Muscle layer of duodenum (tissue), 2 donors: Measurements from ENCODE around the gene DNAAF5.

ENCODE experiments used
- H3K27ac ChIP-seq: one replicate; pipeline ENCODE4 v1.7.0; 2013; ENCODE audit warnings: mild to moderate bottlenecking, low read length
- H3K27me3 ChIP-seq: one replicate; pipeline ENCODE4 v1.7.0; 2013; ENCODE audit warnings: low read depth, mild to moderate bottlenecking, control low read depth, low read length
- H3K36me3 ChIP-seq, 2 donors: one replicate each; pipeline ENCODE4 v1.7.0; 2013; ENCODE audit warnings: low read length in 2 of 2, control low read depth in 1 of 2, mild to moderate bottlenecking in 1 of 2; ENCODE audit not compliant: insufficient read depth in 2 of 2, control insufficient read depth in 1 of 2
- H3K4me1 ChIP-seq, 2 donors: one replicate each; pipeline ENCODE4 v1.7.0; 2013; ENCODE audit warnings: low read length in 2 of 2, mild to moderate bottlenecking in 2 of 2, control low read depth in 1 of 2, moderate library complexity in 1 of 2; ENCODE audit not compliant: insufficient read depth in 2 of 2, control insufficient read depth in 1 of 2
- H3K4me3 ChIP-seq, 2 donors: one replicate each; pipeline ENCODE4 v1.7.0; 2013; ENCODE audit warnings: low read length in 2 of 2, low read depth in 1 of 2, mild to moderate bottlenecking in 1 of 2
- H3K9me3 ChIP-seq, 2 donors: one replicate each; pipeline ENCODE4 v1.7.0; 2013; ENCODE audit warnings: low read length in 2 of 2, control low read depth in 1 of 2, mild to moderate bottlenecking in 1 of 2; ENCODE audit not compliant: control insufficient read depth in 1 of 2
- donor health status: healthy.

The DNAAF5 gene

GRCh38 chr7:732094-732541 lies 5.6 kb downstream of the DNAAF5 start:
- Histone ChIP-seq H3K27ac (no peak overlapping the region), H3K27me3 (no peaks in the 10 kb centered on the region), H3K4me3 (no peak overlapping the region), H3K4me1 (peaks cover 0 to 29% of the 10 kb centered on the region in 2 donors), H3K36me3 (peaks cover 0 to 37% of the 10 kb centered on the region in 2 donors), H3K9me3 (no peaks in the 10 kb centered on the region)

DNA sequence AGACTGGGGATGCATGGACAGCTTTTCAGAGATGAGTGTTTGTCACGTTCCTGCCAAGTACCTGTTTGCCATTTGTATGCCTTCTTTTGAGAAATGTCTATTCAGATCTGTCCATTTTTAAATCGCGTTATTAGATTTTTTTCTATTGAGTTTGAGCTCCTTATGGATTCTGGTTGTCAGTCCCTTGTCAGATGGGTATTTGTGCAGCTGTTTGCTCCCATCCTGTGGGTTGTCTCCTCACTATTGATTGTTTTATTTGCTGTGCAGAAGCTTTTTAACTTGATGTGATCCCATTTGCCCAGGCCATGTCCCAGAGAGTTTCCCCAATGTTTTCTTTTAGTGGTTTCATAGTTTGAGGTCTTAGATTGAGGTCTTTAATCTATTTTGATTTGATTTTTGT lies 6.1 kb downstream of the DNAAF5 start:
- Histone ChIP-seq H3K27me3 (no peaks in the 10 kb centered on the region), H3K4me1 (peaks cover 0 to 27% of the 10 kb centered on the region in 2 donors), H3K36me3 (peaks cover 0 to 37% of the 10 kb centered on the region in 2 donors), H3K4me3 (no peak overlapping the region), H3K27ac (no peak overlapping the region), H3K9me3 (no peaks in the 10 kb centered on the region)

DNA sequence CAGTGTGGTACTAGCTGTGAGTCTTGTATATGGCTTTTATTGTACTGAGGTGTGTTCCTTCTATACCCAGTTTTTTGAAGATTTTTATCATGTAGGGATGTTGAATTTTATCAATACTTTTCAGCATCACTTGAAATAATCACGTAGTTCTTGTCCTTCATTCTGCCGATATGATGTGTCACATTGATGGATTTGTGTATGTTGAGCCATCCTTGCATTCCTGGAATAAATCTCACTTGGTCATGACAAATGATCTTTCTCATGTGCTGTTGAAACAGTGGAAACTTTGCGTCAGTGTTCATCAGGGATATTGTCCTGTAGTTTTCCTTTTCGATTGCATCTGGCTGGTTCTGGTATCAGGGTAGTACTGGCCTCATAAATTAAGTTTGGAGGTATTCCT lies 7.7 kb downstream of the DNAAF5 start:
- H3K27ac ChIP-seq, result no peak overlapping the region
- peaks cover 0 to 16% of the 10 kb centered on the region in 2 donors for H3K4me1 ChIP-seq
- H3K9me3 ChIP-seq, result no peaks in the 10 kb centered on the region
- no peaks in the 10 kb centered on the region for H3K27me3 ChIP-seq
- no peak overlapping the region for H3K4me3 ChIP-seq
- peaks cover 0 to 43% of the 10 kb centered on the region in 2 donors for H3K36me3 ChIP-seq

DNA sequence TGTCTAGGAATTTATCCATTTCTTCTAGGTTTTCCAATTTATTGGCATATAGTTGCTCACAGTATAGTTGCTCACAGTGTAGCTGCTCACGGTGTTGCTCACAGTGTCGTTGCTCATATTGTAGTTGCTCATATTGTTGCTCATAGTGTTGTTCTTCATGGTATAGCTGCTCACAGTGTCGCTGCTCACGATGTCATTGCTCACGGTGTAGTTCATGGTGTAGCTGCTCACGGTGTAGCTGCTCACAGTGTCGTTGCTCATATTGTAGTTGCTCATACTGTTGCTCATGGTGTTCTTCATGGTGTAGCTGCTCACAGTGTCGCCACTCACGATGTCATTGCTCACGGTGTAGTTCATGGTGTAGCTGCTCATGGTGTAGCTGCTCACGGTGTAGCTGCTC lies 8.3 kb downstream of the DNAAF5 start:
- Histone ChIP-seq H3K27ac (no peak overlapping the region), H3K36me3 (peaks cover 0 to 43% of the 10 kb centered on the region in 2 donors), H3K27me3 (no peaks in the 10 kb centered on the region), H3K9me3 (no peaks in the 10 kb centered on the region), H3K4me3 (no peak overlapping the region), H3K4me1 (peaks cover 0 to 16% of the 10 kb centered on the region in 2 donors)

DNA sequence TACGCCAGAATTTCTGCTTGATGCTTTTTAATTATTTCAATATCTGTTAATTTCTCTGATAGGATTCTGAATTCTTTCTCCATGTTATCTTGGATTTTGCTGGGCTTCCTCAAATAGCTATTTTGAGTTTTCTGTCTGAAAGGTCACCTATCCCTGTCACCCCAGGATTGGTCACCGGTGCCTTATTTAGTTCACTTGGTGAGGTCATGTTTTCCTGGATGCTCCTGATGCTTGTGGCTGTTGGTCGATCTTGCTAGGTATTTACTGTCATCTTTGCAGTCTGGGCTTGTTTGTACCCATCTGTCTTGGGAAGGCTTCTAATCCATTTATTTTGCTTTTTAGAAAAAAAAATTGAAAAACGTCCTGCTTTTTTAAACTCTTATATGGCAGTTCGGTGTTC lies 11.7 kb downstream of the DNAAF5 start:
- Histone ChIP-seq H3K36me3 (peaks cover 0 to 47% of the 10 kb centered on the region in 2 donors), H3K4me1 (no peaks in the 10 kb centered on the region), H3K9me3 (no peaks in the 10 kb centered on the region), H3K27ac (no peak overlapping the region), H3K4me3 (no peak overlapping the region), H3K27me3 (no peaks in the 10 kb centered on the region)

DNA sequence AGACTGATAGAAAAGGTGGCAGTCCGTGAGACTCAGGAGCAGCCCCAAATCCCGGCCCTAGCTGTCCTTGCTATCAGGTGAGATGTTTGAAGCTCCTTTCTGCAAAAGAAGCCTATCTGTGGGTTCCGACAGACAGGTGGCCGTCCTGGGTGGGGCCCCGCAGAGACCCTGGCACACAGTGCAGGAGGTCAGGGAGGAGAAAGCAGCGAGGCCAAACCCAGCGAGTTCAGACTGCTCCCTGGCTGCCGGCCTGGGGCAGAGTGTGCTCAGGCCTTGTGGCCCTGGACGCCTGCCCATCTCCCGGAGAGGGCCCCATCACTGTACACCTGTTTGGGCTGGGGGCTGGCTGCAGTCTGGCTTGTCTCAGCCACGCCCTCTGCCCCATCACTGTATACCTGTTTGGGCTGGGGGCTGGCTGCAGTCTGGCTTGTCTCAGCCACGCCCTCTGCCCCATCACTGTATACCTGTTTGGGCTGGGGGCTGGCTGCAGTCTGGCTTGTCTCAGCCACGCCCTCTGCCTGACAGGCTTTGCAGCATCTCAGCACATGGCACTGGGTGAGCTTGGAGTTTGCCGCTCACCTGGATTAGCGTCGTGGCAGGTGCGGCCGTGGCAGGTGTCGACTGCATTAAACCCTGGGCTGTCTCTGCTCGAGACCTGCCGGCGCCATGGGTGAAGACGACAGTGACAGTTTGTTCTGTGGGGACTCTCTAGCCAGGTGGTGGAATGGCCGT lies 12.4 kb downstream of the DNAAF5 start:
- H3K27ac ChIP-seq, result no peak overlapping the region
- no peaks in the 10 kb centered on the region for H3K4me1 ChIP-seq
- peaks cover 0 to 46% of the 10 kb centered on the region in 2 donors for H3K36me3 ChIP-seq
- H3K27me3 ChIP-seq, result no peaks in the 10 kb centered on the region
- no peaks in the 10 kb centered on the region for H3K9me3 ChIP-seq
- H3K4me3 ChIP-seq, result no peak overlapping the region

- no peak overlapping the region for H3K4me3 ChIP-seq
- H3K4me1 ChIP-seq, result no peaks in the 10 kb centered on the region
- H3K27me3 ChIP-seq, result no peaks in the 10 kb centered on the region
- H3K9me3 ChIP-seq, result no peaks in the 10 kb centered on the region
- no peak overlapping the region for H3K27ac ChIP-seq
- peaks cover 0 to 43% of the 10 kb centered on the region in 2 donors for H3K36me3 ChIP-seq
Measured at GRCh38 chr7:739455-739982, 13.0 kb downstream of the DNAAF5 start.

DNA sequence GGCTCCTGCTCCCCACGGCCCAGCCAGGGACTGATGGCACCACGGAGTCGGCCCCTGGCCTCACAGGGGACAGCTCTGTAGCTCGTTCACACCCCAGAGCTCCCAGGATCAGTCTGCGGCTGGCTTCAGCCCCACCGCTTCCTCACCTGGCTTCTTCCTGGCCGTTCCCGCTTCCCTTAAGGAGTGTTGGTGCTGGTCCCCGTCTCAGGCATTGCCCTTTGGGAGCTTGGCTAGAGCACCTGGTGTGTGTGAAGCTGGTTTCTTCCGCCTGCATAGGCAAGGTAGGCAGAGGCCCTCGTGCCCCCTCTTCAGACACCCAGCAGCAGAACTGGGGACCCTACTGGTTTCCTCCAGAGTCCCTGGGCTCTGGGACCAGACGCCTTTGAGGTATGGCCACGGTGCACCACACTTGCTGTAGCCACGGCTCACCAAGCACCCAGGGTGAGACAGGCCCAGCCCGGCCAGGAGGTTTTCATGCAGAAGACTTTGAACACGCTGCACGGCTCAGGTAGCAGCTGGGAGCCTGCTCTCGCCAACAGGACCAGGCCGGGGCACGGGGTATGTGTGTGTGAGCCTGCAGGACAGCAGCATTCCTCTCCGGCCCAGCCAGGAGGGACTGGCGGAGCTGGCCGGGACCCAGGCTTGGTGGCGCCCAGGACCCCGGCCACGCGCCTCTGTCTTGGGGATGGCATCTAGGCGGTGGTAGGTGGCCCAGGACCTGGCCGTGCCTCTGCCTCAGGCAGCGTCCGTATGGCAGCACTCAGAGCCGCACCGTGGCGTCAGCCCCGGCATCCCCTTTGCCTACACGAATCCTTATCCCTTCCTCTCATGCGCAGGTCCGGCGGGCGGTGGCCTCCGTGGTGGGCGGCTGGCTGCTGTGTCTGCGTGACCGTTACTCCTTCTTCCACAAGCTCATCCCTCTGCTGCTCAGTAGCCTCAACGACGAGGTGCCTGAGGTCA lies 13.8 kb downstream of the DNAAF5 start:
- H3K4me1 ChIP-seq, result no peaks in the 10 kb centered on the region
- H3K36me3 ChIP-seq, result peaks cover 5 to 48% of the 10 kb centered on the region in 2 donors
- H3K27me3 ChIP-seq, result no peaks in the 10 kb centered on the region
- no peak overlapping the region for H3K4me3 ChIP-seq
- no peaks in the 10 kb centered on the region for H3K9me3 ChIP-seq
- H3K27ac ChIP-seq, result no peak overlapping the region

GRCh38 chr7:741191-741671 lies 14.7 kb downstream of the DNAAF5 start:
- Histone ChIP-seq H3K27ac (no peak overlapping the region), H3K36me3 (peaks cover 8 to 50% of the 10 kb centered on the region in 2 donors), H3K4me3 (no peak overlapping the region), H3K4me1 (no peaks in the 10 kb centered on the region), H3K27me3 (no peaks in the 10 kb centered on the region), H3K9me3 (no peaks in the 10 kb centered on the region)

DNA sequence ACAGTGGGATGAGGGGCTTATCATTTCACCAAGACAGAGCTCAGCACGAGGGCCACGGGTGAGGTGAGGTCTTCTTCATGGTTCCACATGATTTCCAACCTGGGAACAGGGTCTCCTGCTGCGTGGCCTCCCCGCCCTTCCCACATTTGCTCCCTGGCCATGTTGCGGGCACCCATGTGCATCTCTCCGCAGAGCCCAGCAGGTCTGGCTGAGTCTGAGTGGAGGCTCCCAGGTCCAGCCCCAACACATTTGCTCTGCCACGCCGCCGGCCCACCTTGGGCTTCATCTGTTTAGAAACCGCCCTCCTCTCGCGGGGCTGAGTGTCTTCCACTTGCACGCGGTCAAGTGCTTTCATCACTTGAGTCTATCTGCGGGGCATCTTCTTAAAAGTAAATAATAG lies 15.4 kb downstream of the DNAAF5 start:
- H3K4me3 ChIP-seq, result no peak overlapping the region
- H3K4me1 ChIP-seq, result no peaks in the 10 kb centered on the region
- peaks cover 8 to 50% of the 10 kb centered on the region in 2 donors for H3K36me3 ChIP-seq
- H3K27me3 ChIP-seq, result no peaks in the 10 kb centered on the region
- no peaks in the 10 kb centered on the region for H3K9me3 ChIP-seq
- H3K27ac ChIP-seq, result no peak overlapping the region

DNA sequence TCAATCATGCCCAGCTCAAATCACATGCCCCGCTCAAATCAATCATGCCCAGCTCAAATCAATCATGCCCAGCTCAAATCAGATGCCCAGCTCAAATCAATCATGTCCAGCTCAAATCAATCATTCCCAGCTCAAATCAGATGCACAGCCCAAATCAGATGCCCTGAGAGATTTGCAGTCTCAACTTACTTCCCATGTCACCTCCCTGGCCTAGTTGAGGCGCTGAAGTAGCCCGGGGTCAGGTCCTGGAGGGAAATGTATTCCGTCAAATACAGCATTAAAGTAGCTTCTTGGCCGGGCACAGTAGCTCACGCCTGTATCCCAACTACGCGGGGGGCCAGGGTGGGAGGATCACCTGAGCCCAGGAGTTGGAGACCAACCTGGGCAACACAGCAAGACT lies 16.3 kb downstream of the DNAAF5 start:
- Histone ChIP-seq H3K27me3 (no peaks in the 10 kb centered on the region), H3K4me1 (no peaks in the 10 kb centered on the region), H3K9me3 (no peaks in the 10 kb centered on the region), H3K36me3 (peaks cover 8 to 50% of the 10 kb centered on the region in 2 donors), H3K27ac (no peak overlapping the region), H3K4me3 (no peak overlapping the region)
